Measurements from ENCODE around the gene PFAS. TPM values are rescaled to one million over a fixed set of nuclear protein-coding genes. Genes with fewer than 3 reads are reported as not detected.
"Not testable (repeated sequence)": the region's sequence is repeated elsewhere in the genome, so short reads cannot be mapped to it uniquely, and the experiment has no call there.

The PFAS gene
- total RNA-seq, 1 donor from 2014 or later = 35.4 TPM

DNA sequence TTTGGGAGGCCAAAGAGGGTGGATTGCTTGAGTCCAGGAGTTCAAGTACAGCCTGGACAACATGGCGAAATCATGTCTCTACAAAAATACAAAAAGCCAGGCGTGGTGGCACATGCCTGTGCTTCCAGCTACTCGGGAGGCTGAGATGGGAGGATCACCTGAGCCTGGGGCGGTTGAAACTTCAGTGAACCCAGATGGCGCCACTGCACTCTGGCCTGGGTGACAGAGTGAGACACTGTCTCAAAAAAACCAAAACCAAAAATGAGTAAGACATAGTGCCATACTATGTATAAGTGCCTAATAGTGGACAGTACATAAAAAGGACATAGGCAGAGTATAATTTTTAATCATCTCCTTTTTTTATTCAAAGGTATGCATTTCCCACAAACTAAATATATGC lies 5.3 kb upstream of the PFAS start:
- DNase-seq (ENCODE audit: low read depth) (no peak), FAIRE-seq (no peak)
- TF ChIP-seq EZH2 (IDR thresholded peaks at IDR 0.05; ENCODE audit: insufficient read depth, low read length) = no peak
- TF ChIP-seq, protein P1, sequence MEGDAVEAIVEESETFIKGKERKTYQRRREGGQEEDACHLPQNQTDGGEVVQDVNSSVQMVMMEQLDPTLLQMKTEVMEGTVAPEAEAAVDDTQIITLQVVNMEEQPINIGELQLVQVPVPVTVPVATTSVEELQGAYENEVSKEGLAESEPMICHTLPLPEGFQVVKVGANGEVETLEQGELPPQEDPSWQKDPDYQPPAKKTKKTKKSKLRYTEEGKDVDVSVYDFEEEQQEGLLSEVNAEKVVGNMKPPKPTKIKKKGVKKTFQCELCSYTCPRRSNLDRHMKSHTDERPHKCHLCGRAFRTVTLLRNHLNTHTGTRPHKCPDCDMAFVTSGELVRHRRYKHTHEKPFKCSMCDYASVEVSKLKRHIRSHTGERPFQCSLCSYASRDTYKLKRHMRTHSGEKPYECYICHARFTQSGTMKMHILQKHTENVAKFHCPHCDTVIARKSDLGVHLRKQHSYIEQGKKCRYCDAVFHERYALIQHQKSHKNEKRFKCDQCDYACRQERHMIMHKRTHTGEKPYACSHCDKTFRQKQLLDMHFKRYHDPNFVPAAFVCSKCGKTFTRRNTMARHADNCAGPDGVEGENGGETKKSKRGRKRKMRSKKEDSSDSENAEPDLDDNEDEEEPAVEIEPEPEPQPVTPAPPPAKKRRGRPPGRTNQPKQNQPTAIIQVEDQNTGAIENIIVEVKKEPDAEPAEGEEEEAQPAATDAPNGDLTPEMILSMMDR (IDR thresholded peaks at IDR 0.05; ENCODE audit: insufficient read depth, low read depth, low read length) = no peak
- no peaks in the 10 kb centered on the region for H3K9me3 Mint-ChIP-seq (ENCODE audit: unreplicated experiment)
- H3K27me3 ChIP-seq (ENCODE audit: insufficient read depth, low read length) = no peaks in the 10 kb centered on the region
- H2AFZ ChIP-seq (ENCODE audit: low read depth, low read length) = no peak overlapping the region
- H3K36me3 Mint-ChIP-seq (ENCODE audit: low read depth, unreplicated experiment) = peaks cover 3% of the 10 kb centered on the region
- H3K4me1 Mint-ChIP-seq (ENCODE audit: low read depth, unreplicated experiment) = no peaks in the 10 kb centered on the region
- H3K27me3 Mint-ChIP-seq (ENCODE audit: low read depth, unreplicated experiment) = no peaks in the 10 kb centered on the region
- no peak overlapping the region for H3K4me3 Mint-ChIP-seq (ENCODE audit: unreplicated experiment)
- peaks cover 4% of the 10 kb centered on the region for H4K20me1 ChIP-seq (ENCODE audit: insufficient read depth, low read length)
- H3K4me1 ChIP-seq (ENCODE audit: insufficient read depth, low read length) = no peaks in the 10 kb centered on the region
- no peak overlapping the region for H3K4me3 ChIP-seq (ENCODE audit: insufficient read depth, low read depth, low read length)
- no peaks in the 10 kb centered on the region for H3K36me3 ChIP-seq (ENCODE audit: insufficient read depth, low read length)
- H3K27ac ChIP-seq (ENCODE audit: low read depth, low read length) = no peak overlapping the region
- peaks cover 8% of the 10 kb centered on the region for H3K79me2 ChIP-seq (ENCODE audit: insufficient read depth, low read length)
- H3K4me2 ChIP-seq (ENCODE audit: low read length) = no peak overlapping the region
- no peak overlapping the region for H3K9ac ChIP-seq (ENCODE audit: low read length)
- no peaks in the 10 kb centered on the region for H3K9me3 ChIP-seq (ENCODE audit: insufficient read depth, low read depth, low read length)
- H3K27ac Mint-ChIP-seq (ENCODE audit: unreplicated experiment) = no peak overlapping the region

DNA sequence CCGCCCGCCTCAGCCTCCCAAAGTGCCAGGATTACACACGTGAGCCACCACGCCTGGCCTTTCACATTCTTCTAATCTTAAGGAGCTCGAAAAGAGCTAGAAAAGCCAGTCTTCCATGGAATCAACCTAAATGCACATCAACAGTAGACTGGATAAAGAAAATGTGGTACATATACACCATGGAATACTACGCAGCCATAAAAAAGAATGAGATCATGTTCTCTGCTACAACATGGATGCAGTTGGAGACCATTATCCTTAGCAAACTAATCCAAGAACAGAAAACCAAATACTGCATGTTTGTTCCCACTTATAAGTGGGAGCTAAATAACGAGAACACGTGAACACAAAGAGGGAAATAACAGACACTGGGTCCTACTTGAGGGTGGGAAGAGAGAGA lies 4.3 kb upstream of the PFAS start:
- Mint-ChIP-seq H3K9me3 (ENCODE audit: unreplicated experiment) (no peaks in the 10 kb centered on the region), H3K36me3 (ENCODE audit: low read depth, unreplicated experiment) (peaks cover 2% of the 10 kb centered on the region), H3K4me1 (ENCODE audit: low read depth, unreplicated experiment) (no peaks in the 10 kb centered on the region), H3K27me3 (ENCODE audit: low read depth, unreplicated experiment) (no peaks in the 10 kb centered on the region), H3K27ac (ENCODE audit: unreplicated experiment) (no peak overlapping the region), H3K4me3 (ENCODE audit: unreplicated experiment) (no peak overlapping the region)
- FAIRE-seq = no peak
- no peak for TF ChIP-seq EZH2 (IDR thresholded peaks at IDR 0.05; ENCODE audit: insufficient read depth, low read length)
- TF ChIP-seq, protein P1 (IDR thresholded peaks at IDR 0.05; ENCODE audit: insufficient read depth, low read depth, low read length) = no peak
- Histone ChIP-seq H2AFZ (ENCODE audit: low read depth, low read length) (no peak overlapping the region), H3K36me3 (ENCODE audit: insufficient read depth, low read length) (no peaks in the 10 kb centered on the region), H3K9ac (ENCODE audit: low read length) (no peak overlapping the region), H3K9me3 (ENCODE audit: insufficient read depth, low read depth, low read length) (no peaks in the 10 kb centered on the region), H3K4me3 (ENCODE audit: insufficient read depth, low read depth, low read length) (no peak overlapping the region), H4K20me1 (ENCODE audit: insufficient read depth, low read length) (peaks cover 4% of the 10 kb centered on the region), H3K27ac (ENCODE audit: low read depth, low read length) (no peak overlapping the region), H3K79me2 (ENCODE audit: insufficient read depth, low read length) (peaks cover 16% of the 10 kb centered on the region), H3K27me3 (ENCODE audit: insufficient read depth, low read length) (no peaks in the 10 kb centered on the region), H3K4me1 (ENCODE audit: insufficient read depth, low read length) (peaks cover 4% of the 10 kb centered on the region), H3K4me2 (ENCODE audit: low read length) (no peak overlapping the region)
- DNase-seq (ENCODE audit: low read depth) = no peak

DNA sequence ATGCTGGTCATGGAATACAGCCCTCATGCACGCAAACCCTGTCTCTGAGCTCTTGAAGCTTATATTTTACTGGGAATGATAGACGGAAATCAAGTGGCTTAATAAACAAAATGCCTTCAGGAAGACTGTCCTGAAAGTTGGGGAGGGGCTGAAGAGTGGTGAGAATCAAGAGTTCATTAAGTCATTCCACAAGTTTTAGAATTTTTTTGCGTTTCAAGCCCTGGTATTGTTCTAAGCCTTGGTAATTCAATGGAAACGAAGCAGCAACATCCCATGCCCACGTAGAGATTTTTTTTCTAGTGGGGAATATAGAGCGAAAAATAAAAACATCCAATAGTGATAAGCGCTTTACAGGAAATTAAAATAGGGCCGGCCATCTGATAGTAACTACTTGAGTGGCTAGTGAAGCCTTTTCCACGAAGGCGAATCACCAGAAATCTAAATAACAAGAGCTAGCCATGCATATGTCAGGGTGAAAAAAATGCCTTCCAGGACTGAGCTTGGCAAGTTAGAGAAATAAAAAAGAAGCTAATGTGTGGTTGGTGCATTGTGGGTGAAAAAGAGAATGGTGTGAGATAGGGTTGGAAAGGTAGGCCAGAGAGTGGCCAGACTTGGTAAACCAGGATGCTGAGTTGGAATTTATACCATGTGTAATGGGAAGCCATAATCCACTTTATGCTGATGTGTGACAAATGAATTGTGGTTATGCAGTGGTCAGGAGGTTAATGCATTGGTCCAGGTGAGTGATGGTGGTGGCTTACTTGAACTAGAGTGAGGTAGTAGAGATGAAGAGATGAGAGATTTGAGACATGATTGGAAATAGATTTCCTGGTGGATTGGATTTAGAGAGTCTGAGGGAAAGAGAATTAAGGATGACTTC lies 772 bp downstream of the PFAS start:
- no peak for FAIRE-seq

DNA sequence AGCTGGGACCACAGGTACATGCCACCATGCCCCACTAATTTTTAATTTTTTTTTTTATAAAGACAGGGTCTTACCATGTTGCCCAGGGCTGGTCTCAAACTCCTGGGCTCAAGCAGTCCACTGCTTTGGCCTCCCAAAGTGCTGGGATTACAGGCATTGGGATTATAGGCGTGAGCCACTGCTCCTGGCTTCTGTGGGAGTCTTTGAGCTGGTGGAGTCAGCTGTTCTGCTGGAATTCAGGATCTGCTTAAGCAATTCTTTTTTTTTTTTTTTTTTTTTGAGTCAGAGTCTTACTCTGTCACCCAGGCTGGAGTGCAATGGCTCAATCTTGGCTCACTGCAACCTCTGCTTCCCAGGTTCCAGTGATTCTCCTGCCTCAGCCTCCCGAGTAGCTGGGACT lies 2.3 kb downstream of the PFAS start:
- not testable (repeated sequence) for H2AFZ ChIP-seq (ENCODE audit: low read depth, low read length); H3K27ac ChIP-seq (ENCODE audit: low read depth, low read length); H3K4me3 ChIP-seq (ENCODE audit: insufficient read depth, low read depth, low read length); DNase-seq (ENCODE audit: low read depth); H3K36me3 Mint-ChIP-seq (ENCODE audit: low read depth, unreplicated experiment); H3K27ac Mint-ChIP-seq (ENCODE audit: unreplicated experiment); H3K4me2 ChIP-seq (ENCODE audit: low read length); H3K27me3 ChIP-seq (ENCODE audit: insufficient read depth, low read length); H3K4me1 Mint-ChIP-seq (ENCODE audit: low read depth, unreplicated experiment); H3K36me3 ChIP-seq (ENCODE audit: insufficient read depth, low read length); H3K4me3 Mint-ChIP-seq (ENCODE audit: unreplicated experiment); H3K4me1 ChIP-seq (ENCODE audit: insufficient read depth, low read length); H4K20me1 ChIP-seq (ENCODE audit: insufficient read depth, low read length); H3K9ac ChIP-seq (ENCODE audit: low read length); FAIRE-seq; H3K27me3 Mint-ChIP-seq (ENCODE audit: low read depth, unreplicated experiment); H3K9me3 ChIP-seq (ENCODE audit: insufficient read depth, low read depth, low read length); H3K9me3 Mint-ChIP-seq (ENCODE audit: unreplicated experiment)
- H3K79me2 ChIP-seq (ENCODE audit: insufficient read depth, low read length) = peaks cover 40% of the 10 kb centered on the region

More for the DNA sequence above, 772 bp downstream of the PFAS start:
- Mint-ChIP-seq H3K4me3 (ENCODE audit: unreplicated experiment) (peak overlapping the region; percentile 91), H3K27me3 (ENCODE audit: low read depth, unreplicated experiment) (no peaks in the 10 kb centered on the region), H3K36me3 (ENCODE audit: low read depth, unreplicated experiment) (peaks cover 2% of the 10 kb centered on the region), H3K4me1 (ENCODE audit: low read depth, unreplicated experiment) (peaks cover 5% of the 10 kb centered on the region), H3K9me3 (ENCODE audit: unreplicated experiment) (no peaks in the 10 kb centered on the region), H3K27ac (ENCODE audit: unreplicated experiment) (peak overlapping the region; percentile 95)
- H3K79me2 ChIP-seq (ENCODE audit: insufficient read depth, low read length) = peaks cover 42% of the 10 kb centered on the region
- peak overlapping the region; percentile 82 for H3K27ac ChIP-seq (ENCODE audit: low read depth, low read length)
- H3K4me3 ChIP-seq (ENCODE audit: insufficient read depth, low read depth, low read length) = peak overlapping the region; percentile 98
- peak overlapping the region; percentile 100 for H2AFZ ChIP-seq (ENCODE audit: low read depth, low read length)
- DNase-seq (ENCODE audit: low read depth) = no peak
- peaks cover 1% of the 10 kb centered on the region for H3K36me3 ChIP-seq (ENCODE audit: insufficient read depth, low read length)
- TF ChIP-seq, protein P1 (IDR thresholded peaks at IDR 0.05; ENCODE audit: insufficient read depth, low read depth, low read length) = no peak
- no peak for TF ChIP-seq EZH2 (IDR thresholded peaks at IDR 0.05; ENCODE audit: insufficient read depth, low read length)
- peak overlapping the region; percentile 96 for H3K4me2 ChIP-seq (ENCODE audit: low read length)
- H3K4me1 ChIP-seq (ENCODE audit: insufficient read depth, low read length) = peaks cover 10% of the 10 kb centered on the region
- no peaks in the 10 kb centered on the region for H4K20me1 ChIP-seq (ENCODE audit: insufficient read depth, low read length)
- peak overlapping the region; percentile 96 for H3K9ac ChIP-seq (ENCODE audit: low read length)
- no peaks in the 10 kb centered on the region for H3K27me3 ChIP-seq (ENCODE audit: insufficient read depth, low read length)
- H3K9me3 ChIP-seq (ENCODE audit: insufficient read depth, low read depth, low read length) = no peaks in the 10 kb centered on the region

All from astrocyte (in vitro differentiated cells and primary cell).